GM23248 (cell line): ENCODE data around the gene SLC12A6. TPM values are rescaled to one million over a fixed set of nuclear protein-coding genes. Genes with fewer than 3 reads are reported as not detected.

Experiments
- DNase-seq: peaks from one replicate; pipeline ENCODE4 v3.0.0-alpha.2; 2015
- H2AFZ ChIP-seq: fragments of 200-600 bp; sonication (generic); 2 replicates; pipeline ENCODE4 v1.6.1; 2016; ENCODE audit warnings: antibody characterized with exemption
- H3F3A ChIP-seq: fragments of 200-600 bp; sonication (generic); 2 replicates; pipeline ENCODE4 v1.6.1; 2016; ENCODE audit warnings: mild to moderate bottlenecking, antibody characterized with exemption, mixed run types; ENCODE audit not compliant: insufficient read depth
- H3K27ac ChIP-seq: fragments of 200-600 bp; sonication (generic); 2 replicates; pipeline ENCODE4 v1.5.1; 2016; ENCODE audit warnings: mild to moderate bottlenecking
- H3K27me3 ChIP-seq: fragments of 200-600 bp; sonication (generic); replicated peaks from 2 replicates; pipeline ENCODE4 v1.6.1; 2016; ENCODE audit warnings: mild to moderate bottlenecking; ENCODE audit not compliant: insufficient read depth
- H3K36me3 ChIP-seq: fragments of 200-600 bp; sonication (generic); 2 replicates; pipeline ENCODE4 v1.6.1; 2016; ENCODE audit warnings: low read depth, mild to moderate bottlenecking
- H3K4me1 ChIP-seq: fragments of 200-600 bp; sonication (generic); 2 replicates; pipeline ENCODE4 v1.6.1; 2016; ENCODE audit warnings: mild to moderate bottlenecking; ENCODE audit not compliant: insufficient read depth
- H3K4me2 ChIP-seq: fragments of 200-600 bp; sonication (generic); one replicate; pipeline ENCODE4 v1.6.1; 2016; ENCODE audit warnings: mild to moderate bottlenecking; ENCODE audit not compliant: unreplicated experiment
- H3K4me3 ChIP-seq: fragments of 200-600 bp; sonication (generic); 2 replicates; pipeline ENCODE4 v1.5.1; 2016; ENCODE audit warnings: mild to moderate bottlenecking
- H3K79me2 ChIP-seq: fragments of 200-600 bp; sonication (generic); 2 replicates; pipeline ENCODE4 v1.6.1; 2016; ENCODE audit warnings: mild to moderate bottlenecking; ENCODE audit not compliant: insufficient read depth
- H3K9ac ChIP-seq: fragments of 200-600 bp; sonication (generic); 2 replicates; pipeline ENCODE4 v1.6.1; 2016; ENCODE audit warnings: mild to moderate bottlenecking
- H3K9me2 ChIP-seq: fragments of 200-600 bp; sonication (generic); 2 replicates; pipeline ENCODE4 v1.6.1; 2016; ENCODE audit warnings: mixed run types, mild to moderate bottlenecking, moderate library complexity; ENCODE audit not compliant: insufficient read depth
- H3K9me3 ChIP-seq: fragments of 200-600 bp; sonication (generic); one replicate; pipeline ENCODE4 v1.6.1; 2017; ENCODE audit warnings: low read depth
- H4K20me1 ChIP-seq: fragments of 200-600 bp; sonication (generic); 2 replicates; pipeline ENCODE4 v1.6.0; 2016; ENCODE audit not compliant: insufficient read depth
- EZH2 ChIP-seq: fragments of 200-600 bp; sonication (generic); IDR thresholded peaks from 2 replicates; pipeline ENCODE4 v1.6.1; 2018; ENCODE audit warnings: antibody characterized with exemption, mild to moderate bottlenecking; ENCODE audit not compliant: insufficient read depth, poor library complexity, severe bottlenecking
- EZH2phosphoT487 ChIP-seq: fragments of 200-600 bp; sonication (generic); IDR thresholded peaks from 2 replicates; pipeline ENCODE4 v1.6.1; 2018; ENCODE audit warnings: antibody characterized with exemption, moderate library complexity, mild to moderate bottlenecking, low read depth; ENCODE audit not compliant: insufficient read depth
- WGBS, 2 experiments: methylation state at CpG; one replicate each; pipeline ENCODE4 v1.1.6; 2015 to 2017; ENCODE audit warnings: low lambda C conversion rate in 2 of 2, low coverage in 1 of 2; ENCODE audit errors: missing lambda C conversion rate in 2 of 2; 5-methylcytosine and 5-hydroxymethylcytosine counted together
- in situ Hi-C: fragments of 300-500 bp; cut with MboI; formaldehyde crosslinking; loops from 2 replicates; pipeline ENCODE4 v1.15.0; 2020
- polyA plus RNA-seq: library from polyadenylated mRNA; unstranded; fragments of >200 nt; fragmentation: Nextera tagmentation; extraction: Ambion mirVana; gene quantifications from 2 replicates; pipeline ENCODE4 v1.2.1, GENCODE V29; 2016
- total RNA-seq: library from RNA; depleted of rRNA; stranded (reverse); fragments of >200 nt; shearing (Covaris generic); gene quantifications from 2 replicates; pipeline ENCODE4 v1.2.3, GENCODE V29; 2014

The SLC12A6 gene
- total and polyA plus RNA-seq, 2 experiments from 2014 or later: 4.3 to 19.2 TPM

- H3F3A ChIP-seq: peaks cover 29% of the 10 kb centered on the region
- H3K4me2 ChIP-seq: no peak overlapping the region
- no peaks in the 10 kb centered on the region for H3K9me3 ChIP-seq
- H3K79me2 ChIP-seq: peaks cover 26% of the 10 kb centered on the region
- DNase-seq: no peak
- no peak overlapping the region for H2AFZ ChIP-seq
- no peaks in the 10 kb centered on the region for H3K9me2 ChIP-seq
- TF ChIP-seq EZH2phosphoT487 (no peak), EZH2 (no peak)
- no peak overlapping the region for H3K9ac ChIP-seq
- no peaks in the 10 kb centered on the region for H3K27me3 ChIP-seq
- no peak overlapping the region for H3K27ac ChIP-seq
- in situ Hi-C loops: no loop called here
- H3K36me3 ChIP-seq: no peaks in the 10 kb centered on the region
- no peak overlapping the region for H3K4me3 ChIP-seq
- WGBS, 2 experiments: 84 to 91% methylated on average over 2 of the region's 2 CpGs
- H4K20me1 ChIP-seq: no peaks in the 10 kb centered on the region
- peaks cover 30% of the 10 kb centered on the region for H3K4me1 ChIP-seq
Measured at GRCh38 chr15:34331809-34332208, 5.8 kb downstream of the SLC12A6 start.

- H3K9ac ChIP-seq: no peak overlapping the region
- DNase-seq: no peak
- no peak overlapping the region for H3K4me2 ChIP-seq
- 93 to 96% methylated on average over 5 of the region's 5 CpGs for WGBS, 2 experiments
- no peaks in the 10 kb centered on the region for H3K27me3 ChIP-seq
- H3F3A ChIP-seq: peaks cover 15% of the 10 kb centered on the region
- no peak overlapping the region for H2AFZ ChIP-seq
- no peaks in the 10 kb centered on the region for H3K9me3 ChIP-seq
- no peak overlapping the region for H3K4me3 ChIP-seq
- H3K27ac ChIP-seq: no peak overlapping the region
- H3K4me1 ChIP-seq: peaks cover 17% of the 10 kb centered on the region
- H3K79me2 ChIP-seq: peaks cover 25% of the 10 kb centered on the region; the same call in 1 of the 2 replicates
- no peaks in the 10 kb centered on the region for H3K36me3 ChIP-seq
- no peaks in the 10 kb centered on the region for H4K20me1 ChIP-seq
- H3K9me2 ChIP-seq: no peaks in the 10 kb centered on the region
- in situ Hi-C loops: no loop called here
- TF ChIP-seq EZH2phosphoT487: no peak
- TF ChIP-seq EZH2: no peak
Measured at GRCh38 chr15:34330279-34330678, 7.3 kb downstream of the SLC12A6 start.

GRCh38 chr15:34329006-34329405 is 8.6 kb downstream of the SLC12A6 start:
- Histone ChIP-seq H3K9me3 (no peaks in the 10 kb centered on the region), H3K4me2 (no peak overlapping the region), H3K27me3 (no peaks in the 10 kb centered on the region), H3K79me2 (peaks cover 25% of the 10 kb centered on the region; the same call in 1 of the 2 replicates), H3K27ac (no peak overlapping the region), H4K20me1 (no peaks in the 10 kb centered on the region), H3K36me3 (no peaks in the 10 kb centered on the region), H3K4me3 (no peak overlapping the region), H2AFZ (no peak overlapping the region), H3K4me1 (peaks cover 4% of the 10 kb centered on the region; the same call in 1 of the 2 replicates), H3K9ac (no peak overlapping the region), H3F3A (peaks cover 2% of the 10 kb centered on the region), H3K9me2 (no peaks in the 10 kb centered on the region)
- DNase-seq: no peak
- WGBS, 2 experiments: 46 to 53% methylated on average over 2 of the region's 2 CpGs
- in situ Hi-C loops: no loop called here
- no peak for TF ChIP-seq EZH2
- TF ChIP-seq EZH2phosphoT487: no peak

GRCh38 chr15:34327906-34328305 is 9.7 kb downstream of the SLC12A6 start:
- 91 to 94% methylated on average over 4 of the region's 4 CpGs for WGBS, 2 experiments
- H3K4me1 ChIP-seq: no peaks in the 10 kb centered on the region
- in situ Hi-C loops: no loop called here

GRCh38 chr15:34325368-34325767 is 12.2 kb downstream of the SLC12A6 start:
- Histone ChIP-seq H4K20me1 (no peaks in the 10 kb centered on the region), H2AFZ (no peak overlapping the region), H3K9me2 (no peaks in the 10 kb centered on the region), H3K9ac (no peak overlapping the region), H3F3A (no peaks in the 10 kb centered on the region), H3K27me3 (no peaks in the 10 kb centered on the region), H3K9me3 (no peaks in the 10 kb centered on the region), H3K79me2 (peaks cover 26% of the 10 kb centered on the region), H3K36me3 (no peaks in the 10 kb centered on the region), H3K4me2 (no peak overlapping the region), H3K4me3 (no peak overlapping the region), H3K4me1 (no peaks in the 10 kb centered on the region), H3K27ac (no peak overlapping the region)
- in situ Hi-C loops: no loop called here
- no peak for DNase-seq
- no peak for TF ChIP-seq EZH2
- no peak for TF ChIP-seq EZH2phosphoT487

More at GRCh38 chr15:34327906-34328305, 9.7 kb downstream of the SLC12A6 start:
- H3K4me2 ChIP-seq: no peak overlapping the region
- H3K36me3 ChIP-seq: no peaks in the 10 kb centered on the region
- H3K9me2 ChIP-seq: no peaks in the 10 kb centered on the region
- no peak for DNase-seq
- no peak overlapping the region for H3K27ac ChIP-seq
- H4K20me1 ChIP-seq: no peaks in the 10 kb centered on the region
- H3K79me2 ChIP-seq: peaks cover 26% of the 10 kb centered on the region; the same call in 1 of the 2 replicates
- H3K9me3 ChIP-seq: no peaks in the 10 kb centered on the region
- H3K9ac ChIP-seq: no peak overlapping the region
- H2AFZ ChIP-seq: no peak overlapping the region
- no peaks in the 10 kb centered on the region for H3K27me3 ChIP-seq
- H3K4me3 ChIP-seq: no peak overlapping the region
- no peaks in the 10 kb centered on the region for H3F3A ChIP-seq
- TF ChIP-seq EZH2phosphoT487: no peak
- no peak for TF ChIP-seq EZH2
